K562 (cell line): ENCODE results near the gene UBR3. TPM values are rescaled to one million over a fixed set of nuclear protein-coding genes. Genes with fewer than 3 reads are reported as not detected.

Experiments used
- polyA plus RNA-seq, 8 experiments: library from polyadenylated mRNA; depleted of rRNA in 4 of 8; stranded (reverse) in 5 of 8; unstranded in 3 of 8; fragments of >200 nt; fragmentation: Nextera tagmentation in 2 of 8; fragmentation: Illumina TruSeq in 1 of 8; extraction: Ambion mirVana in 2 of 8; extraction: Trizol in 1 of 8; gene quantifications; 2 replicates each; pipeline versions ENCODE4 v1.2.1 to v1.2.3, GENCODE V29; 2011 to 2014; ENCODE audit warnings: inconsistent platforms in 1 of 8, missing spikeins in 1 of 8
- total RNA-seq, 7 experiments: library from RNA; depleted of rRNA in 6 of 7; stranded (reverse); fragments of >200 nt in 6 of 7; fragmentation: Illumina TruSeq in 2 of 7; extraction: Trizol in 2 of 7; gene quantifications; 2 replicates each; pipeline versions ENCODE4 v1.2.1 to v1.2.3, GENCODE V29; 2011 to 2021; ENCODE audit warnings: low replicate concordance in 1 of 7
- TF ChIP-seq, protein P1 (sequence below): fragments of 450-650 bp; IDR thresholded peaks from 2 replicates; pipeline ENCODE4 v1.6.1; 2016; ENCODE audit warnings: mild to moderate bottlenecking, moderate library complexity
- TF ChIP-seq, protein P2 (sequence below), 2 experiments: fragments of 450-650 bp; formaldehyde crosslinking in 1 of 2; IDR thresholded peaks; 2 replicates each; pipeline versions ENCODE4 v1.4.0 to v1.6.1; 2014 to 2020; ENCODE audit warnings: mild to moderate bottlenecking in 2 of 2, borderline replicate concordance in 1 of 2, low read depth in 1 of 2

Gene UBR3
- total and polyA plus RNA-seq, 9 of the 15 experiments (the other 6 are each of a cell fraction or from before 2014, with no cell fraction given), result 14.4 to 63.5 (median 40.4) TPM

- TF ChIP-seq, protein P1, sequence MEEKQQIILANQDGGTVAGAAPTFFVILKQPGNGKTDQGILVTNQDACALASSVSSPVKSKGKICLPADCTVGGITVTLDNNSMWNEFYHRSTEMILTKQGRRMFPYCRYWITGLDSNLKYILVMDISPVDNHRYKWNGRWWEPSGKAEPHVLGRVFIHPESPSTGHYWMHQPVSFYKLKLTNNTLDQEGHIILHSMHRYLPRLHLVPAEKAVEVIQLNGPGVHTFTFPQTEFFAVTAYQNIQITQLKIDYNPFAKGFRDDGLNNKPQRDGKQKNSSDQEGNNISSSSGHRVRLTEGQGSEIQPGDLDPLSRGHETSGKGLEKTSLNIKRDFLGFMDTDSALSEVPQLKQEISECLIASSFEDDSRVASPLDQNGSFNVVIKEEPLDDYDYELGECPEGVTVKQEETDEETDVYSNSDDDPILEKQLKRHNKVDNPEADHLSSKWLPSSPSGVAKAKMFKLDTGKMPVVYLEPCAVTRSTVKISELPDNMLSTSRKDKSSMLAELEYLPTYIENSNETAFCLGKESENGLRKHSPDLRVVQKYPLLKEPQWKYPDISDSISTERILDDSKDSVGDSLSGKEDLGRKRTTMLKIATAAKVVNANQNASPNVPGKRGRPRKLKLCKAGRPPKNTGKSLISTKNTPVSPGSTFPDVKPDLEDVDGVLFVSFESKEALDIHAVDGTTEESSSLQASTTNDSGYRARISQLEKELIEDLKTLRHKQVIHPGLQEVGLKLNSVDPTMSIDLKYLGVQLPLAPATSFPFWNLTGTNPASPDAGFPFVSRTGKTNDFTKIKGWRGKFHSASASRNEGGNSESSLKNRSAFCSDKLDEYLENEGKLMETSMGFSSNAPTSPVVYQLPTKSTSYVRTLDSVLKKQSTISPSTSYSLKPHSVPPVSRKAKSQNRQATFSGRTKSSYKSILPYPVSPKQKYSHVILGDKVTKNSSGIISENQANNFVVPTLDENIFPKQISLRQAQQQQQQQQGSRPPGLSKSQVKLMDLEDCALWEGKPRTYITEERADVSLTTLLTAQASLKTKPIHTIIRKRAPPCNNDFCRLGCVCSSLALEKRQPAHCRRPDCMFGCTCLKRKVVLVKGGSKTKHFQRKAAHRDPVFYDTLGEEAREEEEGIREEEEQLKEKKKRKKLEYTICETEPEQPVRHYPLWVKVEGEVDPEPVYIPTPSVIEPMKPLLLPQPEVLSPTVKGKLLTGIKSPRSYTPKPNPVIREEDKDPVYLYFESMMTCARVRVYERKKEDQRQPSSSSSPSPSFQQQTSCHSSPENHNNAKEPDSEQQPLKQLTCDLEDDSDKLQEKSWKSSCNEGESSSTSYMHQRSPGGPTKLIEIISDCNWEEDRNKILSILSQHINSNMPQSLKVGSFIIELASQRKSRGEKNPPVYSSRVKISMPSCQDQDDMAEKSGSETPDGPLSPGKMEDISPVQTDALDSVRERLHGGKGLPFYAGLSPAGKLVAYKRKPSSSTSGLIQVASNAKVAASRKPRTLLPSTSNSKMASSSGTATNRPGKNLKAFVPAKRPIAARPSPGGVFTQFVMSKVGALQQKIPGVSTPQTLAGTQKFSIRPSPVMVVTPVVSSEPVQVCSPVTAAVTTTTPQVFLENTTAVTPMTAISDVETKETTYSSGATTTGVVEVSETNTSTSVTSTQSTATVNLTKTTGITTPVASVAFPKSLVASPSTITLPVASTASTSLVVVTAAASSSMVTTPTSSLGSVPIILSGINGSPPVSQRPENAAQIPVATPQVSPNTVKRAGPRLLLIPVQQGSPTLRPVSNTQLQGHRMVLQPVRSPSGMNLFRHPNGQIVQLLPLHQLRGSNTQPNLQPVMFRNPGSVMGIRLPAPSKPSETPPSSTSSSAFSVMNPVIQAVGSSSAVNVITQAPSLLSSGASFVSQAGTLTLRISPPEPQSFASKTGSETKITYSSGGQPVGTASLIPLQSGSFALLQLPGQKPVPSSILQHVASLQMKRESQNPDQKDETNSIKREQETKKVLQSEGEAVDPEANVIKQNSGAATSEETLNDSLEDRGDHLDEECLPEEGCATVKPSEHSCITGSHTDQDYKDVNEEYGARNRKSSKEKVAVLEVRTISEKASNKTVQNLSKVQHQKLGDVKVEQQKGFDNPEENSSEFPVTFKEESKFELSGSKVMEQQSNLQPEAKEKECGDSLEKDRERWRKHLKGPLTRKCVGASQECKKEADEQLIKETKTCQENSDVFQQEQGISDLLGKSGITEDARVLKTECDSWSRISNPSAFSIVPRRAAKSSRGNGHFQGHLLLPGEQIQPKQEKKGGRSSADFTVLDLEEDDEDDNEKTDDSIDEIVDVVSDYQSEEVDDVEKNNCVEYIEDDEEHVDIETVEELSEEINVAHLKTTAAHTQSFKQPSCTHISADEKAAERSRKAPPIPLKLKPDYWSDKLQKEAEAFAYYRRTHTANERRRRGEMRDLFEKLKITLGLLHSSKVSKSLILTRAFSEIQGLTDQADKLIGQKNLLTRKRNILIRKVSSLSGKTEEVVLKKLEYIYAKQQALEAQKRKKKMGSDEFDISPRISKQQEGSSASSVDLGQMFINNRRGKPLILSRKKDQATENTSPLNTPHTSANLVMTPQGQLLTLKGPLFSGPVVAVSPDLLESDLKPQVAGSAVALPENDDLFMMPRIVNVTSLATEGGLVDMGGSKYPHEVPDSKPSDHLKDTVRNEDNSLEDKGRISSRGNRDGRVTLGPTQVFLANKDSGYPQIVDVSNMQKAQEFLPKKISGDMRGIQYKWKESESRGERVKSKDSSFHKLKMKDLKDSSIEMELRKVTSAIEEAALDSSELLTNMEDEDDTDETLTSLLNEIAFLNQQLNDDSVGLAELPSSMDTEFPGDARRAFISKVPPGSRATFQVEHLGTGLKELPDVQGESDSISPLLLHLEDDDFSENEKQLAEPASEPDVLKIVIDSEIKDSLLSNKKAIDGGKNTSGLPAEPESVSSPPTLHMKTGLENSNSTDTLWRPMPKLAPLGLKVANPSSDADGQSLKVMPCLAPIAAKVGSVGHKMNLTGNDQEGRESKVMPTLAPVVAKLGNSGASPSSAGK, result 0 out of 2 replicates have a peak, but pooled peaks have one; percentile 2
- TF ChIP-seq, protein P2, sequence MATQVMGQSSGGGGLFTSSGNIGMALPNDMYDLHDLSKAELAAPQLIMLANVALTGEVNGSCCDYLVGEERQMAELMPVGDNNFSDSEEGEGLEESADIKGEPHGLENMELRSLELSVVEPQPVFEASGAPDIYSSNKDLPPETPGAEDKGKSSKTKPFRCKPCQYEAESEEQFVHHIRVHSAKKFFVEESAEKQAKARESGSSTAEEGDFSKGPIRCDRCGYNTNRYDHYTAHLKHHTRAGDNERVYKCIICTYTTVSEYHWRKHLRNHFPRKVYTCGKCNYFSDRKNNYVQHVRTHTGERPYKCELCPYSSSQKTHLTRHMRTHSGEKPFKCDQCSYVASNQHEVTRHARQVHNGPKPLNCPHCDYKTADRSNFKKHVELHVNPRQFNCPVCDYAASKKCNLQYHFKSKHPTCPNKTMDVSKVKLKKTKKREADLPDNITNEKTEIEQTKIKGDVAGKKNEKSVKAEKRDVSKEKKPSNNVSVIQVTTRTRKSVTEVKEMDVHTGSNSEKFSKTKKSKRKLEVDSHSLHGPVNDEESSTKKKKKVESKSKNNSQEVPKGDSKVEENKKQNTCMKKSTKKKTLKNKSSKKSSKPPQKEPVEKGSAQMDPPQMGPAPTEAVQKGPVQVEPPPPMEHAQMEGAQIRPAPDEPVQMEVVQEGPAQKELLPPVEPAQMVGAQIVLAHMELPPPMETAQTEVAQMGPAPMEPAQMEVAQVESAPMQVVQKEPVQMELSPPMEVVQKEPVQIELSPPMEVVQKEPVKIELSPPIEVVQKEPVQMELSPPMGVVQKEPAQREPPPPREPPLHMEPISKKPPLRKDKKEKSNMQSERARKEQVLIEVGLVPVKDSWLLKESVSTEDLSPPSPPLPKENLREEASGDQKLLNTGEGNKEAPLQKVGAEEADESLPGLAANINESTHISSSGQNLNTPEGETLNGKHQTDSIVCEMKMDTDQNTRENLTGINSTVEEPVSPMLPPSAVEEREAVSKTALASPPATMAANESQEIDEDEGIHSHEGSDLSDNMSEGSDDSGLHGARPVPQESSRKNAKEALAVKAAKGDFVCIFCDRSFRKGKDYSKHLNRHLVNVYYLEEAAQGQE (IDR thresholded peaks at IDR 0.05; ENCODE audit: borderline replicate concordance), result no peak
- TF ChIP-seq, protein P2 (CRISPR knock-in tag; IDR thresholded peaks at IDR 0.05; ENCODE audit: low read depth), result no peak
- TF ChIP-seq, all 486 proteins: peak for 3
Measured at GRCh38 chr2:169911119-169911518, 83.9 kb downstream of the UBR3 start (continued).
